Measurements from ENCODE around the gene GUCY1B1. TPM values are rescaled to one million over a fixed set of nuclear protein-coding genes. Genes with fewer than 3 reads are reported as not detected.

Gene GUCY1B1
- total RNA-seq = 12.6 TPM

GRCh38 chr4:155758481-155759371, at the start of gene GUCY1B1:
Gene GUCY1B1 (plus strand): TSS chr4:155759021. CDS start chr4:155759141, 120 bp downstream.
- peak; percentile 96 for DNase-seq

- DNase-seq = no peak
Observed at GRCh38 chr4:155709918-155710317, 48.9 kb upstream of the GUCY1B1 start.

DNA sequence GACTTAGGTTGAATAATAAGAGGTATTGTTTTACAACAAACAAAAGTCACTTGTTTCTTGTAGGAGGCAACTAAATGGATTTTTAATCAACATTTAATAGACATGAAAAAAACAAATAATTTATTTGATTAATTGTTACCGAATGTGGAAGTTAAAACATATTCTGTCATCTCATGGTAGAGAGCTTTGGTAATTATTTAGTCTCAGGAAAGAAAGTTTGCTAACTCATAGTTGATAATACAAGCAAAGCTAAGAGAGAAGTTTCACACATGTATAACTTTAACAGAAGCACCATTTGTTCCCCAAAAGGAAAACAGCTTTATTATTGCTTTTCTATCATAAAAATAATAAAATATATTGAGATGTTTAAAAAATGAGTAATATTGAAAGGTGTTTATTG, 47.3 kb upstream of the GUCY1B1 start:
- no peak for DNase-seq

DNA sequence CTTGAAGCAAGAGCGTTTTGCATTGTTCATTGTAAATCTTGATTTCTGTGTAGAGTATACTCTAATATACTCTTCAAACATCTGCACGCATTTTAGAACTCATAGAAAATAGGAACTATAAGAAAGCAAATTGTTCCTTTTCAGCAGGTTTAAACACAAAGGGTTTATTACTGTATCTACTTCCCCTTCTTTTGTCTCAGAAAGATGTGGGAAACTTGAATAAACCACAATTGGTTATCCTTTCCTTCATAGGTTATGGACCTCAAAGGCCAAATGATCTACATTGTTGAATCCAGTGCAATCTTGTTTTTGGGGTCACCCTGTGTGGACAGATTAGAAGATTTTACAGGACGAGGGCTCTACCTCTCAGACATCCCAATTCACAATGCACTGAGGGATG, 46.0 kb upstream of the GUCY1B1 start:
- DNase-seq = no peak

DNA sequence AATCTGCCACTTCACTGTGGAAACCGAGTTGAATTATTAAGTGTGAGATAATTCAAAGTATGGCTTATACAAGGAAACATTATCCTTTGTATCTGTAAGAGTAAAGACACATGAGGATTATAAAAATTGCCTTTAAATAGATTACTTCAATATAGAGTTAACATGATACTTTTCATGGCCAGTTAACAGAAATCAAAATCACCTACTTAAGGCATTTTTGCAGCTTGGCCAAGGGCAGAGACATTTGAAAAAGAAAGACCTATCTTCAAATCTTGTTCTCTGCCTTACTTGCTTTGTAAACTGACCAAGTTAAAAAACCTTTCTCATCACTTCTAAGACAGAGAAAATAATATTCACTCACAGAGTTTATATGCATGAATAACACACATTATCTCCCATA, 44.9 kb upstream of the GUCY1B1 start:
- no peak for DNase-seq

DNA sequence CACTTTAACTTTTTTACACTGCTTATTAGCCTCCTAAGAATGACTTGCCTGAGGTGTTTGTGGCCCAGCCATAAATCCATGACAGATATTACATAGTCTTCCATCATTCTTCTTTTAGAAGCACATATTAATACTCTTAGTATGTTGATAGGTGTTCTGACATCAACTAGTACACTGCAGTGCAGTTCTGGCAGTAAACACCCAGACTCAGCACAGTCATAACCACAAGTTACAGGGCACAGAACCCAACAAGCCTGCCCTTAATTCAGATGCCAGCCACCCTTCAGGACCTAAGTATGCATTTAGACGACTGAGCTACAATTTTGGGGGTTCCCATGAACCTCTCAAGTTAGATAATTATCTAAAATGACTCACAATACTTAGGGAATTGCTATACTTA, 36.5 kb upstream of the GUCY1B1 start:
- no peak for DNase-seq

GRCh38 chr4:155722816-155723499, 35.9 kb upstream of the GUCY1B1 start:
- DNase-seq = no peak

GRCh38 chr4:155724731-155725130, 34.1 kb upstream of the GUCY1B1 start:
- no peak for DNase-seq

- DNase-seq = no peak
Observed at GRCh38 chr4:155734065-155734464, 24.8 kb upstream of the GUCY1B1 start.

DNA sequence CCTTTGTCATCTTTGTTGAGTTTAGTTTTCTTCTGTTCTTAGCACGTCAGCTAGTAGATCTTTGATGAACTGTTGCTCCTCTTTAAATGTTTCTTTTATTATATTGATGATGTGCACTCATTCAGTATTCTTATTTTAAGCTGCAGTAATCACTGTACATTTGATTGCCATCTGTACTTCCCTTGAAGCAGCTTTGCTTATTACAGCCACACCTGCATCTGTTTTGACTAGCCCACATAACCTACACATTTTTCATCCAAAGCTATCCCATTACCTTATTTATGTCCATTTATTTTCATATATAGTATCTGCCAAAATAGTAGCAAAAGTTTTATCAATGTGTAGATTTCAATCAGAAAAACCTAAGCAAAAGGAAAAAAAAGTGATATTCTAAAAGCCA, 23.9 kb upstream of the GUCY1B1 start:
- no peak for DNase-seq

GRCh38 chr4:155735496-155735895, 23.3 kb upstream of the GUCY1B1 start:
- no peak for DNase-seq

DNA sequence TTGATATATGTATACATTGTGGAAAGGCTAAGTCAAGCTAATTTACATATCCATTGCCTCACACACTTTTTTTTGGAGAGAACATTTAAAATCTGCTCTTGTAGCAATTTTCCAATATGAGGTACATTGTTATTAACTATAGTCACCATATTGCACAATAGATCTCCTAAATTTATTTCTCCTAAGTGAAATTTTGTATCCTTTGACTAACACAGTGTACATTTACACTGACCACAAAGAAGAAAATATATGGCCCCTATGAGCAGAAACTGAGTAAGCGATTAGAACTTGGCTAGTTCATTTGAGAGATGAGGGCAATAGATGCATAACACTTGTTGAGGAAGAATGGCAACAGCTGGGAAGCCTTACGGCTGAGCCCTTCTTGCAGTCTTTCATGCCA, 20.3 kb upstream of the GUCY1B1 start:
- no peak for DNase-seq

DNA sequence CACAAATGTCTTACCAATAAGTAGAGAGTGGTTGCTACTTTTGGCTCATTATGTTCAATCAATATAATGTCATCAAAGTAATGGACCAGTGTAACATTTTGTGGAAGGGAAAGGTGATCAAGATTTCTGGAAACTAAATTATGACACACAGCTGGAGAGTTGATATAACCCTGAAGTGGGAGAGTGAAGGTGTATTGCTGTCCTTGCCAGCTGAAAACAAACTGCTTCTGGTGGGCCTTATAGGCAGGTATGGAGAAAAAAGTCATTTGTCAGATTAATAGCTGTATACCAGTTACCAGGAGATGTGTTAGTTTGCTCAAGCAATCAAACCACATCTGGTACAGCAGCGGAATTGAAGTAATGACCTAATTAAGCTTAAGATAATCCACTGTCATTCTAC, 17.3 kb upstream of the GUCY1B1 start:
- no peak for DNase-seq

GRCh38 chr4:155742310-155743015, 16.4 kb upstream of the GUCY1B1 start:
- DNase-seq = no peak

DNA sequence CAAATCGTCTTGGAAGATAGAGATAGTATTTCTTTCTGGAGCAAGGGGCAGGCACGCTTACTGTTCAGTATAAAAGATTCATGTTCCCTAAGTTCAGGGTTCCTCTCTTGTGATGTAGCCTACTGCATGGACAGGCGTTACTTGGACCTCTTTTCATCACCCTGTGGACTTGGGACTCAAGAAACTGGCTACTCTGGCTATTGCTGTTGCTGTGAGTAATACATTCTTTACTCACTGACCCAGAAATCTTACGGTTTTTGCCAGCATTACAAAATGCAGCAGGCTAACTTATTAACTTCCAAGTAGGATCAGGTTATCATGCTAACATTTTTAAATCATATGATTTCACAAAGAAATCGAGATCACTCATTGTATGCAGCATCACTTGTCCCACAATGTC, 12.8 kb upstream of the GUCY1B1 start:
- DNase-seq = no peak

GRCh38 chr4:155748039-155748438, 10.8 kb upstream of the GUCY1B1 start:
- DNase-seq = no peak

DNA sequence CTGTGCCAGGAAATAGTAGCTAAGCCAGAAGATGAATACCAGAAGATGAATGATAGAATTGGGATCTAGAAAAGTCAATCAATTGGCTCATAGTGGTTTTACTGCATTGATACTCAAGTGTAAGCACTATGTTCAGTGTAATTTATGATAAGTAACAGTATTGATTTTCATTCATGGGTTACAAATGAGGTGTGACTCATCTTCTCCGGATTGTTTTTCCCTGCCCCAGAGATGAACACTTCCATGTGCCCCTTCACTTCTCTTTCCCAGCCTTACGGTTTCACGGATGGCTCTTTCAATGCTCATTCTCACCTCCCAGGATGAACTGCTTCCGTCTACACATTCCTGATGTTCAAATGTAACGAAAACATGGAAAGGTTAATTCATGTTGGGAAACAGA, 9.8 kb upstream of the GUCY1B1 start:
- no peak for DNase-seq

- no peak for DNase-seq
Observed at GRCh38 chr4:155751569-155751968, 7.3 kb upstream of the GUCY1B1 start.

DNA sequence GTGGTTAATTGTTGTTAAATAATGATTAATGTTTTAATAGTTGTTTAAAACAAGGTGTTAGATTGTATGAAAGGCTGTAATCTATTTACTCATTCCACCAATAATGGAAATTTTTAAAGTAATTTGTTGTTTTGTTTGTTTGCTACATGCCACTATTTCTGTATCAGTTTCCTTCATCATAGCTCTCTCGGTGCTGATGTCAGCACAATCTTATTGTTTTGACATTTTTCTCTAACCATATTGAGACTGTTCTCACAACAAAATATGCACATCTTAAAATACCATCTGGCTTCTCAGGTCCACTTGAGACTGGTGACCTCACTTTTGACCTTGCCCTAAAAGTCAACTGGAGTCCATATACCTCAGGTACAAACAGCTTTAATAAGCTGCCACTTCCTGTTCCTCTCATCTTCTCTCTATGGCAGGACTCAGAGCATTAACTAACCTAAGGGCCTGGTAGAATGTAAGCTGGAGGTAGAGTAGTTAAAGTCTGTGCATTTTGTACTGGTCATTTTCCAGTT, 1.0 kb upstream of the GUCY1B1 start:
- no peak for DNase-seq

DNA sequence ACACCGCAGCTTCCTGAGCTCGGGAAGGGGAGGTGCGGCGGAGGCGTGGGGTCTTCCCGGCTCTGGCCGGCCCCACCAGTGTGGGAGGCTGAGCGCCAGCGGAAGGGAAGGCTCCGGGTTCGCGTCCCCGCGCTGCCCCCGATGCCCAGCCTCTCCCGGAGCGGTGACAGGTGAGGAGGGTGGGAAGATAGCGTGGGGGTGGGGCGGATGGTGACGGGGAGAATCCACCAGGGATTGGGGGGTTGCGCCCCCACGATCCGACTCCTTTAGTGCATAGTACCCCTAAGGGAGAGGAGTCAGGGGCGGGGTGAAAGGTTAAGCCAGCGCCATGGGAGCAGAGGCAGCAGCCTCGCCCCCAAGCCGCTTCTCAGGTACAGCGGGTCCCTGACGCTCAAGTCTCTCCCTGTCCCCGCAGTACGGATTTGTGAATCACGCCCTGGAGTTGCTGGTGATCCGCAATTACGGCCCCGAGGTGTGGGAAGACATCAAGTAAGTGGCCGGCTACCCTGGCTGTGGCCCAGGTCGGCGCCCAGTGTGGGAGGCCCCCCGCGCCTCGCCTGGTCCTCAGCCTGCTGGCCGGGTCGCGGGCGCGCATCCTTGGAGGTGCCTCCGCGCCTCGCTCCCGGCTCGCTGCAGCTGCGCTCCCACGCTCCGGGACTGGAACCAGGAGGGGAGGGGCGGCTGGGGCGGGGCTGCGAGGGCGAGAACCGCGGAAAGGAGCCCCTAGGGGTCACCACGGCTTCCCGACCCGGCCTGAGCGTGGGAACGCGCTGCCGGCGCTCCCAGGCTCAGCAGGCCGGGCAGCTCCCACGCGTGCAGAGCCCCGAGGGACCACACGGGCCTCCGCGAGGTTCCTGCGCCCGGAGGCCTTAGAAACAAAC, 791 bp downstream of the GUCY1B1 start:
- peak; percentile 53 for DNase-seq

DNA sequence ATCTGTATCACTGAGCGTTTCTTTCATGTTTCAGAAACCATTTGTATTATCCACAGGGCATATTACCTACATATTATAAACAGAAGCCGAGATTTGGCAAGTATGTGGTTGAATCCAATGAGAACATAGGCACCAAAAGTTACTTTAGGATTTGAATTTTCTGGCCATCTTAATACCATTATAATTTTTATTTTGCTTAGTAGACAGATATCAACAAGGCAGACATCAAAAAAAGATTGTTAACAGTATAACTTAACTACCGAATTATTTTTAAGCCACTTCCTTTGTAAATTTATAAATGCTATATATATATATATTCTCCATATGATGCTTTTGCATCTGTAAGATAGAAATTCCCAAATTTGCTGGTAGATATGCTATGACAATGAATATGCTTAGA, 2.2 kb downstream of the GUCY1B1 start:
- no peak for DNase-seq

- no peak for DNase-seq
Observed at GRCh38 chr4:155761916-155762315, 3.1 kb downstream of the GUCY1B1 start.
